Stimulated activated CD8-positive, alpha-beta memory T cell treated with anti-CD3 and anti-CD28 coated beads, Interleukin-15, amount 100 ng/mL, for 48 hours (primary cell): Measurements from ENCODE around the gene NRN1L.
"Not testable (repeated sequence)": the region's sequence is repeated elsewhere in the genome, so short reads cannot be mapped to it uniquely, and the experiment has no call there.

ENCODE experiments used
- DNase-seq, 2 donors: peaks; one replicate each; pipeline ENCODE4 v3.0.0-alpha.2; 2020; ENCODE audit warnings: low read depth in 2 of 2

NRN1L gene

GRCh38 chr16:67860589-67861398 lies 23.9 kb upstream of the NRN1L start:
- DNase-seq, result no peak

- no peak for DNase-seq
Observed at GRCh38 chr16:67861877-67862276, 22.8 kb upstream of the NRN1L start.

- no peak for DNase-seq
Observed at GRCh38 chr16:67862623-67863583, 21.8 kb upstream of the NRN1L start.

- DNase-seq, result not testable (repeated sequence)
Observed at GRCh38 chr16:67864044-67864443, 20.6 kb upstream of the NRN1L start.

GRCh38 chr16:67864594-67864993 lies 20.1 kb upstream of the NRN1L start:
- DNase-seq, result no peak

- DNase-seq, result no peak
Observed at GRCh38 chr16:67865318-67865717, 19.4 kb upstream of the NRN1L start.

GRCh38 chr16:67868290-67868689 lies 16.4 kb upstream of the NRN1L start:
- no peak for DNase-seq

- no peak for DNase-seq
Observed at GRCh38 chr16:67869653-67870052, 15.0 kb upstream of the NRN1L start.

GRCh38 chr16:67871256-67871655 lies 13.4 kb upstream of the NRN1L start:
- no peak for DNase-seq

- no peak for DNase-seq
Observed at GRCh38 chr16:67872131-67872630, 12.5 kb upstream of the NRN1L start.

- peak; percentile 82 to 84 for DNase-seq
Observed at GRCh38 chr16:67872631-67873434, 11.9 kb upstream of the NRN1L start, which contains the start of gene EDC4. TSS of gene EDC4 (plus strand) at chr16:67873052. CDS start at chr16:67873262, 210 bp downstream.

GRCh38 chr16:67873435-67874370 lies 11.0 kb upstream of the NRN1L start:
- DNase-seq, result no peak

GRCh38 chr16:67874372-67874771 lies 10.3 kb upstream of the NRN1L start:
- no peak for DNase-seq

- DNase-seq, result no peak
Observed at GRCh38 chr16:67877064-67877463, 7.6 kb upstream of the NRN1L start.

GRCh38 chr16:67878232-67878631 lies 6.5 kb upstream of the NRN1L start:
- DNase-seq, result no peak

GRCh38 chr16:67878846-67879245 lies 5.8 kb upstream of the NRN1L start:
- DNase-seq, result no peak

GRCh38 chr16:67879462-67879861 lies 5.2 kb upstream of the NRN1L start:
- no peak for DNase-seq

- no peak for DNase-seq
Observed at GRCh38 chr16:67879936-67880335, 4.7 kb upstream of the NRN1L start.

GRCh38 chr16:67880584-67880983 lies 4.1 kb upstream of the NRN1L start:
- DNase-seq, result no peak

GRCh38 chr16:67881621-67882161 lies 3.0 kb upstream of the NRN1L start:
- no peak for DNase-seq
